GM12878 (cell line): ENCODE measurements around the gene AZU1.

Source experiments
- CHD1 ChIP-seq: IDR thresholded peaks from 2 replicates; pipeline ENCODE4 v1.6.1; 2012; ENCODE audit warnings: low read depth, low read length, improper control_type of control experiment
- EZH2 ChIP-seq: IDR thresholded peaks from 2 replicates; pipeline ENCODE4 v1.6.1; 2012; ENCODE audit warnings: low read depth, mild to moderate bottlenecking, control low read depth, inconsistent platforms, low read length, borderline replicate concordance; ENCODE audit not compliant: control insufficient read depth

DNA sequence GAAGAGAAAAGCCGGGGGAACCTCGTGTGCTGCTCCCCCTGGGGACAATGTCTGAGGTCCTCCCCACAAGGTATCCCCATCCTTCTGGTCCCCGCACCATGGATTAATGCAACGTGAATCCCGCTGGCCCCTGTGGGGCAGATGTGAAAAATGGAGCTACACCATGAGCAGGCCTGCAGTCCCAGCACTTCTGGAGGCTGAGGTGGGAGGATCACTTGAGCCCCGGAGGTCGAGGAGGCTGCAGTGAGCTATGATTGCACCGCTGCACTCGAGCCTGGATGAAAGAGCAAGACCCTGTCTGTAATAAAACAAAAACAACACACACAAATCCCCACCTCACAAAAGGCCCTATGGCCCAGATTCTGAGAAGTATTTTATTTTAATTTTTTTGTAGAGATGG lies 30.6 kb downstream of the AZU1 start:
- TF ChIP-seq EZH2: no peak
- no peak for TF ChIP-seq CHD1
